Measurements from ENCODE around the gene CAPN5. TPM values are rescaled to one million over a fixed set of nuclear protein-coding genes. Genes with fewer than 3 reads are reported as not detected.

CAPN5 gene
- total and polyA plus RNA-seq, 10 of the 15 experiments (the other 5 are each of a cell fraction or from before 2014, with no cell fraction given): 0.02 to 0.33 (median 0.07) TPM; not detected in 3

- no peak for TF ChIP-seq CEBPZ (IDR thresholded peaks at IDR 0.05; ENCODE audit: low read depth, low read length)
- no peak for TF ChIP-seq MXI1 (IDR thresholded peaks at IDR 0.05; ENCODE audit: low read depth, low read length)
- no peak for TF ChIP-seq ZBED1 (IDR thresholded peaks at IDR 0.05; ENCODE audit: borderline replicate concordance)
- no peak for TF ChIP-seq RELB (IDR thresholded peaks at IDR 0.05; ENCODE audit: low read depth)
- no peak for TF ChIP-seq BCLAF1 (IDR thresholded peaks at IDR 0.05)
- no peak for TF ChIP-seq SUZ12 (IDR thresholded peaks at IDR 0.05; ENCODE audit: unreplicated experiment)
- no peak for TF ChIP-seq NBN (IDR thresholded peaks at IDR 0.05)
- TF ChIP-seq CBX5 (IDR thresholded peaks at IDR 0.05; ENCODE audit: low read depth): no peak
These were observed 7.4 kb downstream of the CAPN5 start (continued) for GRCh38 chr11:77074205-77074604.
